Uterus (tissue), 4 donors: ENCODE results near the gene SNRPN. TPM values are rescaled to one million over a fixed set of nuclear protein-coding genes. Genes with fewer than 3 reads are reported as not detected.
A peak's percentile ranks its signal among the peaks of the same experiment; 100 is the strongest.
"Not testable (repeated sequence)": the region's sequence is repeated elsewhere in the genome, so short reads cannot be mapped to it uniquely, and the experiment has no call there.

Experiments
- DNase-seq, 2 donors: peaks; one replicate each; pipeline ENCODE4 v3.0.0-alpha.2; 2019 to 2020
- H3K27ac ChIP-seq, 2 donors: fragments of 200-600 bp; sonication (generic); 1 replicate in 1 of 2; 2 replicates in 1 of 2; pipeline ENCODE4 v1.5.1; 2016 to 2018
- H3K27me3 ChIP-seq, 2 donors: fragments of 200-600 bp; sonication (generic); one replicate each; pipeline ENCODE4 v1.5.1; 2018 to 2019; ENCODE audit warnings: control low read depth in 1 of 2
- H3K36me3 ChIP-seq, 2 donors: fragments of 200-600 bp; sonication (generic); one replicate each; pipeline ENCODE4 v1.5.1; 2019; ENCODE audit warnings: control low read depth in 1 of 2
- H3K4me1 ChIP-seq, 2 donors: fragments of 200-600 bp; sonication (generic); one replicate each; pipeline ENCODE4 v1.5.1; 2018 to 2019; ENCODE audit warnings: control low read depth in 1 of 2
- H3K4me3 ChIP-seq, 2 donors: fragments of 200-600 bp; sonication (generic); 1 replicate in 1 of 2; 2 replicates in 1 of 2; pipeline ENCODE4 v1.5.1; 2018 to 2019; ENCODE audit warnings: mild to moderate bottlenecking in 1 of 2
- H3K9me3 ChIP-seq, 2 donors: fragments of 200-600 bp; sonication (generic); one replicate each; pipeline ENCODE4 v1.5.1; 2019; ENCODE audit warnings: control low read depth in 1 of 2
- POLR2A ChIP-seq, 2 donors: fragments of 450-650 bp; IDR thresholded peaks; one replicate each; pipeline ENCODE4 v1.6.1; 2016; ENCODE audit warnings: antibody characterized with exemption in 2 of 2, mild to moderate bottlenecking in 1 of 2, moderate library complexity in 1 of 2
- intact Hi-C: fragments of 100-400 bp; cut with DNase I; formaldehyde crosslinking; loops from one replicate; pipeline ENCODE4 v1.15.1; 2023; ENCODE audit warnings: low total_unique reads
- total RNA-seq, 4 donors: library from RNA; depleted of rRNA in 3 of 4; stranded (reverse); fragments of >200 nt in 3 of 4; gene quantifications; one replicate each; pipeline versions ENCODE4 v1.1.0 to v1.2.4, GENCODE V29; 2014 to 2023
- TF ChIP-seq, protein P1 (sequence below), 4 experiments: fragments of 200-600 bp in 2 of 4; fragments of 450-650 bp in 2 of 4; sonication (generic) in 2 of 4; IDR thresholded peaks; one replicate each; pipeline ENCODE4 v1.5.1; 2016 to 2019; ENCODE audit warnings: antibody characterized with exemption in 4 of 4, mild to moderate bottlenecking in 2 of 4, moderate library complexity in 1 of 4
- donor health status: DM: yes; HTN: yes; CAD: no.

Gene SNRPN
- 100 to 1,000 TPM in 1 of 4 donors, 10 to 100 TPM in 3; 81.7 to 119 (median 89.5) TPM for total RNA-seq

DNA sequence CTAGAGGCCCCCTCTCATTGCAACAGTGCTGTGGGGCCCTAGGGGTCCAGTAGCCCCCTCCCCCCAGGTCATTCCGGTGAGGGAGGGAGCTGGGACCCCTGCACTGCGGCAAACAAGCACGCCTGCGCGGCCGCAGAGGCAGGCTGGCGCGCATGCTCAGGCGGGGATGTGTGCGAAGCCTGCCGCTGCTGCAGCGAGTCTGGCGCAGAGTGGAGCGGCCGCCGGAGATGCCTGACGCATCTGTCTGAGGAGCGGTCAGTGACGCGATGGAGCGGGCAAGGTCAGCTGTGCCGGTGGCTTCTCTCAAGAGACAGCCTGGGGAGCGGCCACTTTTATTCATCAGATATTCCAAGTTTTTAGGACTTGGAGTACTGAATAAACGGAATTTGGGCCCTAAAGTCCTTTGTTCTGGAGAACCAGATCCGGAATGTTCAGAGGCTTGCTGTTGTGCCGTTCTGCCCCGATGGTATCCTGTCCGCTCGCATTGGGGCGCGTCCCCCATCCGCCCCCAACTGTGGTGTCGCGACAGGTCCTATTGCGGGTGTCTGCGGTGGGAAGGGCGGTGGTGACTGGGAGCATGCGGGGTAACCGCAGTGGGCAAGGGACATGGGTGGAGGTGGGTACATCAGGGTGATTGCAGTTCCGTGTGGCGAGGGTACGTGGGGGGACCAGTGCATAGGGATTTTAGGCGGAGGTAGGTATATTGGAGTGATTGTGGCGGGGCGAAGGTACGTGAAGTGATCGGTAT is at the start of gene SNRPN, which contains the start of gene SNURF:
TSS of gene SNRPN (plus strand) at position 205 of the 748 bp plus-strand sequence. CDS start 19,467 bp downstream, outside the sequence.
TSS of gene SNURF (plus strand) at position 205 of the 748 bp plus-strand sequence. CDS start at position 267, 62 bp downstream.
- intact Hi-C loops, result no loop called here
- Histone ChIP-seq H3K4me3 (peak within 1 kb of the TSS; percentile 60 to 75), H3K27ac (peak within 1 kb of the TSS; percentile 84 to 95), H3K36me3 (no peaks in the 10 kb centered on the region), H3K27me3 (no peaks in the 10 kb centered on the region), H3K9me3 (no peaks in the 10 kb centered on the region), H3K4me1 (no peaks in the 10 kb centered on the region)
- peak; percentile 48 to 65 for TF ChIP-seq POLR2A (IDR thresholded peaks at IDR 0.05)
- TF ChIP-seq, protein P1, sequence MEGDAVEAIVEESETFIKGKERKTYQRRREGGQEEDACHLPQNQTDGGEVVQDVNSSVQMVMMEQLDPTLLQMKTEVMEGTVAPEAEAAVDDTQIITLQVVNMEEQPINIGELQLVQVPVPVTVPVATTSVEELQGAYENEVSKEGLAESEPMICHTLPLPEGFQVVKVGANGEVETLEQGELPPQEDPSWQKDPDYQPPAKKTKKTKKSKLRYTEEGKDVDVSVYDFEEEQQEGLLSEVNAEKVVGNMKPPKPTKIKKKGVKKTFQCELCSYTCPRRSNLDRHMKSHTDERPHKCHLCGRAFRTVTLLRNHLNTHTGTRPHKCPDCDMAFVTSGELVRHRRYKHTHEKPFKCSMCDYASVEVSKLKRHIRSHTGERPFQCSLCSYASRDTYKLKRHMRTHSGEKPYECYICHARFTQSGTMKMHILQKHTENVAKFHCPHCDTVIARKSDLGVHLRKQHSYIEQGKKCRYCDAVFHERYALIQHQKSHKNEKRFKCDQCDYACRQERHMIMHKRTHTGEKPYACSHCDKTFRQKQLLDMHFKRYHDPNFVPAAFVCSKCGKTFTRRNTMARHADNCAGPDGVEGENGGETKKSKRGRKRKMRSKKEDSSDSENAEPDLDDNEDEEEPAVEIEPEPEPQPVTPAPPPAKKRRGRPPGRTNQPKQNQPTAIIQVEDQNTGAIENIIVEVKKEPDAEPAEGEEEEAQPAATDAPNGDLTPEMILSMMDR (IDR thresholded peaks at IDR 0.05), result no peak
- peak; percentile 64 to 69 for DNase-seq

DNA sequence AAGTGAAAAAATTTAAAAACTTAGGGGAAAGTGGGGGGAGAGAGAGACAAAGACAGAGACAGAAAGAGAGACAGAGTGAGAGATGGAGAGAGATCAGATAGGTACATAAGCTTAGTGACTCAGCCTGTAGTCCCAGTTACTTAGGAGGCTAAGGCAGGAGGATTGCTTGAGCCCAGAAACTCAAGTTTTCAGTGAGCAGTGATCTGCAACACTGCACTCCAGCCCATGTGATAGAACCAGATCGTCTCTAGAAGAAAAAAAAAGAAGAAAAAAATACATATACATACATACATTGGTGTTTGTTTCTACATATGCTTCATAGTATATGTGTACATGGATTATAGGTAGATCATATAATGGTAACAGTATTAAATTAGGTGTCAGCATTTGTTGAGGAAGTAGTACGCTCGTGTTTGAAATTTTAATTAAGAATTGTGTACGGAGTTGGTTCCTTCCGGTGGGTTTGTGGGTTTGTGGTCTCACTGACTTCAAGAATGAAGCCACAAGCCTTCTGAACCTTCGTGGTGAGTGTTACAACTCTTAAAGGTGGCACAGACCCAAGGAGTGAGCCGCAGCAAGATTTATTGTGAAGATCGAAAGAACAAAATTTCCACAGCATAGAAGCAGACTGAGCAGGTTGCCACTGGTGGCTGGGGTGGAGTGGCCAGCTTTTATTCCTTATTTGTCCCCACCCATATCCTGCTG is 38.3 kb upstream of the SNRPN start:
- no peak for TF ChIP-seq POLR2A (IDR thresholded peaks at IDR 0.05)
- H3K36me3 ChIP-seq, result no peaks in the 10 kb centered on the region
- no peak overlapping the region for H3K27ac ChIP-seq
- no peaks in the 10 kb centered on the region for H3K4me1 ChIP-seq
- no peak for DNase-seq
- no peak overlapping the region for H3K4me3 ChIP-seq
- no peaks in the 10 kb centered on the region for H3K27me3 ChIP-seq
- H3K9me3 ChIP-seq, result no peaks in the 10 kb centered on the region
- intact Hi-C loops, result no loop called here

DNA sequence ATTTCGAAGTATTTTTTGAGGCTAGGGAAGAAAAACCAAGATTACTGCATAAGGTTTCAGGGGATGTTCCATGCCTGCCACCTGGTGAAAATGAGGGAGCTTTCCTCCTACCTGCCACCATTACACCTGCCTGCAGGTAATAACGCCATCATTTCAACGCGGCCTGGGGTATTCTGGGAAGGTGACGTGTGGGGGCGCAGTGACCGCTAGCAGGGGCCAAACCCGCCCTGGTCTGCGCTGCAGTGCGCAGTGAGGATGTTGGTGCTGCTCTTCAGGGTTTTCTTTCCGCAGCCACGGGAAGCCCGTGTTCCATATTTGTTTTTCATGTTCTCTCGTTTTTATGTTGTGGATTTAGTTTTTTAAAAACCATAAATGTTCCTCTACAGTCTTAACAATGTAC is 37.4 kb upstream of the SNRPN start:
- TF ChIP-seq, protein P1 (IDR thresholded peaks at IDR 0.05), result no peak
- no peak for TF ChIP-seq POLR2A (IDR thresholded peaks at IDR 0.05)
- no peak overlapping the region for H3K4me3 ChIP-seq
- intact Hi-C loops, result no loop called here

DNA sequence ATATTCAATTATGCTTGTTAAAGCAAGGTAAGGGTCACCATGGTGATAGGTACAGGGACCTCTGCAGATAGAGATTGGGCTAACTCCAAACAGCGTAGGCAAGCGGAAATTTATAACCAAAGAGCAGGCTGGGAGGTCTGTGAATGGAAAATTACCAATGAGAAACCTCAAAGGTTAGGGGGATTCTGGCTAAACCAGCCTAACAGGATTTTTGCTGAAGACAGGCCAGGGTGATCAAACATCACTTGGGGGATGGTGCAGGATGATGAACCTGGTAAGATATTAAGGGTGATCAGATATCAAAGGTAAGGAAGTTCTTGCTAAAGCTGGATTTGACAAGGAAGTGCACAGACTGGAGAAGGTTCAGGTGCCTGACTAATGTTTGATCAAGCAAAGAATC is 35.3 kb upstream of the SNRPN start:
- Histone ChIP-seq H3K4me3 (no peak overlapping the region), H3K9me3 (no peaks in the 10 kb centered on the region), H3K27ac (no peak overlapping the region), H3K36me3 (no peaks in the 10 kb centered on the region), H3K27me3 (no peaks in the 10 kb centered on the region), H3K4me1 (no peaks in the 10 kb centered on the region)
- no peak for DNase-seq
- intact Hi-C loops, result no loop called here
- TF ChIP-seq POLR2A (IDR thresholded peaks at IDR 0.05), result no peak
- TF ChIP-seq, protein P1 (IDR thresholded peaks at IDR 0.05), result no peak

More for the DNA sequence above, 37.4 kb upstream of the SNRPN start:
- Histone ChIP-seq H3K36me3 (no peaks in the 10 kb centered on the region), H3K9me3 (no peaks in the 10 kb centered on the region), H3K27me3 (no peaks in the 10 kb centered on the region), H3K4me1 (no peaks in the 10 kb centered on the region), H3K27ac (no peak overlapping the region)
- no peak for DNase-seq

DNA sequence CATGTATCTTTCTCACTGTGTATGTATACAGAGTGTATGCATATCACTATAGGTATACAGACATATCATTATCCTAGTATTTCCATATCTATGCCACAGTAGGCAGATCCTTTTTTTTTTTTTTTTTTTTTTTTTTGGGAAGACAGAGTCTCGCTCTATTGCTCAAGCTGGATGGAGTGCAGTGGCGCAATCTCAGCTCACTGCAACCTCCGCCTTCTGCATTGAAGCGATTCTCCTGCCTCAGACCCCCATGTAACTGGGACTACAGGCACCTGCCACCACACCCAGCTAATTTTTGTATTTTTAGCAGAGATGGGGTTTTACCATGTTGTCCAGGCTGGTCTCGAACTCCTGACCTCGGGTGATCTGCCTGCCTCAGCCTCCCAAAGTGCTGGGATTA is 32.0 kb upstream of the SNRPN start:
- H3K4me1 ChIP-seq, intact Hi-C loops, H3K4me3 ChIP-seq, H3K27me3 ChIP-seq, H3K9me3 ChIP-seq, DNase-seq, H3K36me3 ChIP-seq, H3K27ac ChIP-seq: not testable (repeated sequence)

DNA sequence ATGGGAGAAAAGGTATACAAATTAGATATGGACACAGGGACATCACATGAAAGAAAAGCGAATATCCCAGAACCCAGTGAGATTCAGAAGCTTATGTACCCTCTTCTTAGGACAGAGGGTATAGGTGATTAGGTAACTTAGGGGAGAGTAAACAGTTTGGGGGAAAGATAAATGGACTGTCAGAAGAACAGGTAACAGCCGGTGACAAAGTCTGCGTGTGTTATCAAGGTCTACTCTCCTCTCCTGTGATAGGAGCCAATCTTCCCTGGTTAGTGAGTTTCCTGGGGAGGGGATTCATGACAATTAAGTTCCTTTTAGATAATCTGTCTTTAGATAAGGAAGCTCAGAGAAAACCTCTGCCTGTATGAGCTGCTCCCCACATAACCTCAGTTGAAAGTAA is 30.6 kb upstream of the SNRPN start:
- Histone ChIP-seq H3K4me1 (no peaks in the 10 kb centered on the region), H3K4me3 (no peak overlapping the region), H3K9me3 (no peaks in the 10 kb centered on the region), H3K27ac (no peak overlapping the region), H3K36me3 (no peaks in the 10 kb centered on the region), H3K27me3 (no peaks in the 10 kb centered on the region)
- no peak for DNase-seq
- intact Hi-C loops, result no loop called here
- TF ChIP-seq, protein P1 (IDR thresholded peaks at IDR 0.05), result no peak
- TF ChIP-seq POLR2A (IDR thresholded peaks at IDR 0.05), result no peak
